ENCODE measurements around the gene ITGA11. TPM values are rescaled to one million over a fixed set of nuclear protein-coding genes. Genes with fewer than 3 reads are reported as not detected.

Gene ITGA11
- total RNA-seq, 1 donor = 567 TPM

GRCh38 chr15:68433551-68433950, 1.6 kb upstream of the ITGA11 start:
- peaks cover 29% of the 10 kb centered on the region for H3K27me3 ChIP-seq (ENCODE audit: insufficient read depth, low read length)
- peaks cover 7% of the 10 kb centered on the region for H3K36me3 ChIP-seq (ENCODE audit: insufficient read depth, low read length)
- no peak overlapping the region for H3K27ac ChIP-seq (ENCODE audit: low read depth, low read length)
- no peak overlapping the region for H2AFZ ChIP-seq (ENCODE audit: low read length)
- TF ChIP-seq CTCF (IDR thresholded peaks at IDR 0.05; ENCODE audit: extremely low read depth, low read depth, low read length) = no peak
- no peaks in the 10 kb centered on the region for H3K9me3 ChIP-seq (ENCODE audit: low read depth, low read length)
- no peak overlapping the region for H3K4me2 ChIP-seq (ENCODE audit: insufficient read depth, low read length)
- H3K79me2 ChIP-seq (ENCODE audit: insufficient read depth, low read length) = peaks cover 34% of the 10 kb centered on the region
- peaks cover 27% of the 10 kb centered on the region for H3K4me1 ChIP-seq (ENCODE audit: insufficient read depth, low read length)
- H3K4me3 ChIP-seq (ENCODE audit: insufficient read depth, low read length) = no peak overlapping the region
- peaks cover 24% of the 10 kb centered on the region for H4K20me1 ChIP-seq (ENCODE audit: insufficient read depth, low read length)
- DNase-seq (ENCODE audit: insufficient read length, low spot score, missing footprints) = no peak

- H3K4me3 ChIP-seq (ENCODE audit: insufficient read depth, low read length) = peak overlapping the region; percentile 98
- peak overlapping the region; percentile 94 for H3K4me2 ChIP-seq (ENCODE audit: insufficient read depth, low read length)
- H3K27me3 ChIP-seq (ENCODE audit: insufficient read depth, low read length) = peaks cover 24% of the 10 kb centered on the region
These were observed 590 bp upstream of the ITGA11 start for GRCh38 chr15:68432441-68433064.

GRCh38 chr15:68431037-68431791, 749 bp downstream of the ITGA11 start:
- Histone ChIP-seq H3K9me3 (ENCODE audit: low read depth, low read length) (no peaks in the 10 kb centered on the region), H3K27me3 (ENCODE audit: insufficient read depth, low read length) (peaks cover 16% of the 10 kb centered on the region), H3K4me2 (ENCODE audit: insufficient read depth, low read length) (peak overlapping the region; percentile 94), H3K79me2 (ENCODE audit: insufficient read depth, low read length) (peaks cover 57% of the 10 kb centered on the region), H3K36me3 (ENCODE audit: insufficient read depth, low read length) (peaks cover 16% of the 10 kb centered on the region), H2AFZ (ENCODE audit: low read length) (peak overlapping the region; percentile 31), H3K4me1 (ENCODE audit: insufficient read depth, low read length) (peaks cover 44% of the 10 kb centered on the region), H3K27ac (ENCODE audit: low read depth, low read length) (peak overlapping the region; percentile 89), H4K20me1 (ENCODE audit: insufficient read depth, low read length) (peaks cover 45% of the 10 kb centered on the region), H3K4me3 (ENCODE audit: insufficient read depth, low read length) (peak overlapping the region; percentile 98)
- TF ChIP-seq CTCF (IDR thresholded peaks at IDR 0.05; ENCODE audit: extremely low read depth, low read depth, low read length) = no peak
- peak; percentile 82 for DNase-seq (ENCODE audit: insufficient read length, low spot score, missing footprints)

More at GRCh38 chr15:68432441-68433064, 590 bp upstream of the ITGA11 start:
- no peaks in the 10 kb centered on the region for H3K9me3 ChIP-seq (ENCODE audit: low read depth, low read length)
- H4K20me1 ChIP-seq (ENCODE audit: insufficient read depth, low read length) = peaks cover 34% of the 10 kb centered on the region
- H3K36me3 ChIP-seq (ENCODE audit: insufficient read depth, low read length) = peaks cover 12% of the 10 kb centered on the region
- DNase-seq (ENCODE audit: insufficient read length, low spot score, missing footprints) = no peak
- H3K79me2 ChIP-seq (ENCODE audit: insufficient read depth, low read length) = peaks cover 44% of the 10 kb centered on the region
- TF ChIP-seq CTCF (IDR thresholded peaks at IDR 0.05; ENCODE audit: extremely low read depth, low read depth, low read length) = no peak
- peaks cover 37% of the 10 kb centered on the region for H3K4me1 ChIP-seq (ENCODE audit: insufficient read depth, low read length)
- peak overlapping the region; percentile 43 for H3K27ac ChIP-seq (ENCODE audit: low read depth, low read length)
- H2AFZ ChIP-seq (ENCODE audit: low read length) = peak overlapping the region; percentile 38

GRCh38 chr15:68430471-68431036, 1.4 kb downstream of the ITGA11 start:
- peaks cover 63% of the 10 kb centered on the region for H3K79me2 ChIP-seq (ENCODE audit: insufficient read depth, low read length)
- H3K4me3 ChIP-seq (ENCODE audit: insufficient read depth, low read length) = peak overlapping the region; percentile 98
- DNase-seq (ENCODE audit: insufficient read length, low spot score, missing footprints) = no peak
- TF ChIP-seq CTCF (IDR thresholded peaks at IDR 0.05; ENCODE audit: extremely low read depth, low read depth, low read length) = peak; percentile 15
- H4K20me1 ChIP-seq (ENCODE audit: insufficient read depth, low read length) = peaks cover 52% of the 10 kb centered on the region
- peak overlapping the region; percentile 89 for H3K27ac ChIP-seq (ENCODE audit: low read depth, low read length)
- no peak overlapping the region for H2AFZ ChIP-seq (ENCODE audit: low read length)
- no peaks in the 10 kb centered on the region for H3K9me3 ChIP-seq (ENCODE audit: low read depth, low read length)
- H3K36me3 ChIP-seq (ENCODE audit: insufficient read depth, low read length) = peaks cover 19% of the 10 kb centered on the region
- H3K4me1 ChIP-seq (ENCODE audit: insufficient read depth, low read length) = peaks cover 50% of the 10 kb centered on the region
- H3K27me3 ChIP-seq (ENCODE audit: insufficient read depth, low read length) = peaks cover 16% of the 10 kb centered on the region
- peak overlapping the region; percentile 94 for H3K4me2 ChIP-seq (ENCODE audit: insufficient read depth, low read length)

Data from osteoblast (primary cell).